ENCODE measurements around the gene ITGAE.

DNA sequence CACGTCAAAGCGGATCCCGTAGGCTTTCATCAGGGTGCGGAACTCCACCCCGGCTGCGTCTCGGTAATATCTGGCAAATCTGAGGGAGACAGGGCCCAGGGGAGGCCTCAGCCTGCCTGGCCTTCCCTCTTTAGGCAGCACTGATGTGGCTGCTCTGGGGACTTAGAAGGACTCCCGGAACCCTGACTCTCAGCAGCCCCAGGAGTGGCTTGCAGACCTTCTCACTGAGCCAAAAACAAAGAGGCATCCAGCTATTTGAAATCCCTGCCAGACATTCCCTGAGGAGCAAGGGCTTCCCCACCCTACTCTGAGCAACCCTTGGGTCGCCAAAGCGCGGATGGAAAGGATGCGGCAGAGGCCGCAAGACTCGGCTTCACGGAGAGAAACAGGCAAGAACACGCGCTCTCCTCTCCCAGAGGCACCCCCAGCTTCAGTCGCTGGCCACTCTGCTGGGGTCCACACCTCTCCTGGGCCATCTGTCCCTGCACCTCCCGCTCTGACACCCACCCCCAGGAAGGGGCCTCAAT is 112.9 kb downstream of the ITGAE start:
- TF ChIP-seq, protein P1, sequence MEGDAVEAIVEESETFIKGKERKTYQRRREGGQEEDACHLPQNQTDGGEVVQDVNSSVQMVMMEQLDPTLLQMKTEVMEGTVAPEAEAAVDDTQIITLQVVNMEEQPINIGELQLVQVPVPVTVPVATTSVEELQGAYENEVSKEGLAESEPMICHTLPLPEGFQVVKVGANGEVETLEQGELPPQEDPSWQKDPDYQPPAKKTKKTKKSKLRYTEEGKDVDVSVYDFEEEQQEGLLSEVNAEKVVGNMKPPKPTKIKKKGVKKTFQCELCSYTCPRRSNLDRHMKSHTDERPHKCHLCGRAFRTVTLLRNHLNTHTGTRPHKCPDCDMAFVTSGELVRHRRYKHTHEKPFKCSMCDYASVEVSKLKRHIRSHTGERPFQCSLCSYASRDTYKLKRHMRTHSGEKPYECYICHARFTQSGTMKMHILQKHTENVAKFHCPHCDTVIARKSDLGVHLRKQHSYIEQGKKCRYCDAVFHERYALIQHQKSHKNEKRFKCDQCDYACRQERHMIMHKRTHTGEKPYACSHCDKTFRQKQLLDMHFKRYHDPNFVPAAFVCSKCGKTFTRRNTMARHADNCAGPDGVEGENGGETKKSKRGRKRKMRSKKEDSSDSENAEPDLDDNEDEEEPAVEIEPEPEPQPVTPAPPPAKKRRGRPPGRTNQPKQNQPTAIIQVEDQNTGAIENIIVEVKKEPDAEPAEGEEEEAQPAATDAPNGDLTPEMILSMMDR (IDR thresholded peaks at IDR 0.05) = no peak
- TF ChIP-seq POLR2A (IDR thresholded peaks at IDR 0.05) = no peak
